Measurements from ENCODE around the gene REG1A. TPM values are rescaled to one million over a fixed set of nuclear protein-coding genes. Genes with fewer than 3 reads are reported as not detected.

Gene REG1A
- total and polyA plus RNA-seq, 2 experiments from 2014 or later = not detected

- in situ Hi-C loops (cut with MboI) = no loop called here
- H3K27me3 ChIP-seq (replicated peaks; ENCODE audit: insufficient read depth) = no peaks in the 10 kb centered on the region
- H3F3A ChIP-seq (ENCODE audit: insufficient read depth) = no peaks in the 10 kb centered on the region
- H3K36me3 ChIP-seq (ENCODE audit: low read depth) = no peaks in the 10 kb centered on the region
- H4K20me1 ChIP-seq (ENCODE audit: insufficient read depth) = no peaks in the 10 kb centered on the region
- no peaks in the 10 kb centered on the region for H3K79me2 ChIP-seq (ENCODE audit: insufficient read depth)
- no peaks in the 10 kb centered on the region for H3K4me1 ChIP-seq (ENCODE audit: insufficient read depth)
- no peak overlapping the region for H3K4me2 ChIP-seq (ENCODE audit: unreplicated experiment)
- DNase-seq = no peak
- no peaks in the 10 kb centered on the region for H3K9me2 ChIP-seq (ENCODE audit: insufficient read depth)
- no peak overlapping the region for H2AFZ ChIP-seq
- WGBS, 2 experiments (ENCODE audit: low coverage in 1 of 2, low lambda C conversion rate in 2 of 2, missing lambda C conversion rate in 2 of 2) = 34 to 41% methylated on average over 3 of the region's 3 CpGs
- no peaks in the 10 kb centered on the region for H3K9me3 ChIP-seq (ENCODE audit: low read depth)
- no peak overlapping the region for H3K4me3 ChIP-seq
- TF ChIP-seq EZH2phosphoT487 (IDR thresholded peaks at IDR 0.05; ENCODE audit: insufficient read depth, low read depth) = no peak
- no peak for TF ChIP-seq EZH2 (IDR thresholded peaks at IDR 0.05; ENCODE audit: insufficient read depth, poor library complexity, severe bottlenecking)
- no peak overlapping the region for H3K9ac ChIP-seq
- no peak overlapping the region for H3K27ac ChIP-seq
Observed at GRCh38 chr2:79128406-79128805, 8.1 kb downstream of the REG1A start.

GRCh38 chr2:79129260-79129659, 9.0 kb downstream of the REG1A start:
- DNase-seq = no peak
- H3K4me1 ChIP-seq (ENCODE audit: insufficient read depth) = no peaks in the 10 kb centered on the region
- H3K4me3 ChIP-seq = no peak overlapping the region
- H3K79me2 ChIP-seq (ENCODE audit: insufficient read depth) = no peaks in the 10 kb centered on the region
- no peaks in the 10 kb centered on the region for H3K9me2 ChIP-seq (ENCODE audit: insufficient read depth)
- no peaks in the 10 kb centered on the region for H3K9me3 ChIP-seq (ENCODE audit: low read depth)
- 20 to 25% methylated on average over 6 of the region's 6 CpGs for WGBS, 2 experiments (ENCODE audit: low coverage in 1 of 2, low lambda C conversion rate in 2 of 2, missing lambda C conversion rate in 2 of 2)
- H2AFZ ChIP-seq = no peak overlapping the region
- in situ Hi-C loops (cut with MboI) = no loop called here
- H3K9ac ChIP-seq = no peak overlapping the region
- H3F3A ChIP-seq (ENCODE audit: insufficient read depth) = no peaks in the 10 kb centered on the region
- no peaks in the 10 kb centered on the region for H3K36me3 ChIP-seq (ENCODE audit: low read depth)
- no peaks in the 10 kb centered on the region for H4K20me1 ChIP-seq (ENCODE audit: insufficient read depth)
- H3K27me3 ChIP-seq (replicated peaks; ENCODE audit: insufficient read depth) = no peaks in the 10 kb centered on the region
- TF ChIP-seq EZH2 (IDR thresholded peaks at IDR 0.05; ENCODE audit: insufficient read depth, poor library complexity, severe bottlenecking) = no peak
- no peak for TF ChIP-seq EZH2phosphoT487 (IDR thresholded peaks at IDR 0.05; ENCODE audit: insufficient read depth, low read depth)
- H3K27ac ChIP-seq = no peak overlapping the region
- H3K4me2 ChIP-seq (ENCODE audit: unreplicated experiment) = no peak overlapping the region

- H3K36me3 ChIP-seq (ENCODE audit: low read depth) = no peaks in the 10 kb centered on the region
- H3K79me2 ChIP-seq (ENCODE audit: insufficient read depth) = no peaks in the 10 kb centered on the region
- H3K27ac ChIP-seq = no peak overlapping the region
- no peaks in the 10 kb centered on the region for H3K27me3 ChIP-seq (replicated peaks; ENCODE audit: insufficient read depth)
- no peaks in the 10 kb centered on the region for H3K9me2 ChIP-seq (ENCODE audit: insufficient read depth)
- no peaks in the 10 kb centered on the region for H3K9me3 ChIP-seq (ENCODE audit: low read depth)
- H4K20me1 ChIP-seq (ENCODE audit: insufficient read depth) = no peaks in the 10 kb centered on the region
- no peak overlapping the region for H3K9ac ChIP-seq
- no peak overlapping the region for H3K4me2 ChIP-seq (ENCODE audit: unreplicated experiment)
- no peak overlapping the region for H2AFZ ChIP-seq
- no peaks in the 10 kb centered on the region for H3F3A ChIP-seq (ENCODE audit: insufficient read depth)
- DNase-seq = no peak
- in situ Hi-C loops (cut with MboI) = no loop called here
- H3K4me3 ChIP-seq = no peak overlapping the region
- TF ChIP-seq EZH2phosphoT487 (IDR thresholded peaks at IDR 0.05; ENCODE audit: insufficient read depth, low read depth) = no peak
- no peaks in the 10 kb centered on the region for H3K4me1 ChIP-seq (ENCODE audit: insufficient read depth)
Observed at GRCh38 chr2:79129804-79130203, 9.5 kb downstream of the REG1A start.

- in situ Hi-C loops (cut with MboI) = no loop called here
Observed at GRCh38 chr2:79131687-79132086, 11.4 kb downstream of the REG1A start.

GRCh38 chr2:79138385-79138784, 18.1 kb downstream of the REG1A start:
- Histone ChIP-seq H3K27me3 (replicated peaks; ENCODE audit: insufficient read depth) (no peaks in the 10 kb centered on the region), H3K4me2 (ENCODE audit: unreplicated experiment) (no peak overlapping the region), H3K36me3 (ENCODE audit: low read depth) (no peaks in the 10 kb centered on the region), H3K9ac (no peak overlapping the region), H3K27ac (no peak overlapping the region), H3K9me2 (ENCODE audit: insufficient read depth) (no peaks in the 10 kb centered on the region), H3F3A (ENCODE audit: insufficient read depth) (no peaks in the 10 kb centered on the region), H3K4me3 (no peak overlapping the region), H4K20me1 (ENCODE audit: insufficient read depth) (no peaks in the 10 kb centered on the region), H3K79me2 (ENCODE audit: insufficient read depth) (no peaks in the 10 kb centered on the region), H3K4me1 (ENCODE audit: insufficient read depth) (no peaks in the 10 kb centered on the region), H2AFZ (no peak overlapping the region), H3K9me3 (ENCODE audit: low read depth) (no peaks in the 10 kb centered on the region)
- 10% methylated on average over 3 of the region's 3 CpGs for WGBS, 2 experiments (ENCODE audit: low coverage in 1 of 2, low lambda C conversion rate in 2 of 2, missing lambda C conversion rate in 2 of 2)
- in situ Hi-C loops (cut with MboI) = no loop called here
- DNase-seq = no peak
- TF ChIP-seq EZH2phosphoT487 (IDR thresholded peaks at IDR 0.05; ENCODE audit: insufficient read depth, low read depth) = no peak
- no peak for TF ChIP-seq EZH2 (IDR thresholded peaks at IDR 0.05; ENCODE audit: insufficient read depth, poor library complexity, severe bottlenecking)

More at GRCh38 chr2:79131687-79132086, 11.4 kb downstream of the REG1A start:
- Histone ChIP-seq H3K4me2 (ENCODE audit: unreplicated experiment) (no peak overlapping the region), H3K9ac (no peak overlapping the region), H3K4me3 (no peak overlapping the region), H4K20me1 (ENCODE audit: insufficient read depth) (no peaks in the 10 kb centered on the region), H3K36me3 (ENCODE audit: low read depth) (no peaks in the 10 kb centered on the region), H3K9me2 (ENCODE audit: insufficient read depth) (no peaks in the 10 kb centered on the region), H3K9me3 (ENCODE audit: low read depth) (no peaks in the 10 kb centered on the region), H3K27ac (no peak overlapping the region), H3F3A (ENCODE audit: insufficient read depth) (no peaks in the 10 kb centered on the region), H2AFZ (no peak overlapping the region), H3K27me3 (replicated peaks; ENCODE audit: insufficient read depth) (no peaks in the 10 kb centered on the region), H3K79me2 (ENCODE audit: insufficient read depth) (no peaks in the 10 kb centered on the region), H3K4me1 (ENCODE audit: insufficient read depth) (no peaks in the 10 kb centered on the region)
- no peak for DNase-seq
- WGBS, 2 experiments (ENCODE audit: low coverage in 1 of 2, low lambda C conversion rate in 2 of 2, missing lambda C conversion rate in 2 of 2) = 26 to 31% methylated on average over 4 of the region's 4 CpGs
- TF ChIP-seq EZH2 (IDR thresholded peaks at IDR 0.05; ENCODE audit: insufficient read depth, poor library complexity, severe bottlenecking) = no peak
- no peak for TF ChIP-seq EZH2phosphoT487 (IDR thresholded peaks at IDR 0.05; ENCODE audit: insufficient read depth, low read depth)

Data from GM23248 (cell line).